HG03064 (cell line): ENCODE data around the gene ALKBH3.

Experiments
- ATAC-seq: cut with Tn5 transposase; IDR thresholded peaks from one replicate; pipeline ENCODE4 v1.9.1; 2021; ENCODE audit warnings: low read depth; ENCODE audit not compliant: unreplicated experiment

ALKBH3 gene

GRCh38 chr11:43880640-43881159 lies at the start of gene ALKBH3:
Gene ALKBH3 (plus strand): TSS chr11:43880831. CDS start chr11:43882653, 1,822 bp downstream.
- peak; percentile 98 for ATAC-seq

- ATAC-seq = no peak
These were observed 49.6 kb upstream of the ALKBH3 start for GRCh38 chr11:43830928-43831440.

- ATAC-seq = no peak
These were observed 48.1 kb upstream of the ALKBH3 start for GRCh38 chr11:43832536-43832935.

- no peak for ATAC-seq
These were observed 47.0 kb upstream of the ALKBH3 start for GRCh38 chr11:43833657-43834073.

- ATAC-seq = no peak
These were observed 46.3 kb upstream of the ALKBH3 start for GRCh38 chr11:43834286-43834685.

- ATAC-seq = no peak
These were observed 45.5 kb upstream of the ALKBH3 start for GRCh38 chr11:43835104-43835503.

GRCh38 chr11:43837879-43838278 lies 42.8 kb upstream of the ALKBH3 start:
- ATAC-seq = no peak

- ATAC-seq = no peak
These were observed 38.6 kb upstream of the ALKBH3 start for GRCh38 chr11:43842021-43842420.

- ATAC-seq = no peak
These were observed 34.8 kb upstream of the ALKBH3 start for GRCh38 chr11:43845816-43846215.

GRCh38 chr11:43852057-43852636 lies 28.5 kb upstream of the ALKBH3 start:
- no peak for ATAC-seq

GRCh38 chr11:43853781-43854180 lies 26.9 kb upstream of the ALKBH3 start:
- no peak for ATAC-seq

GRCh38 chr11:43856993-43857392 lies 23.6 kb upstream of the ALKBH3 start:
- no peak for ATAC-seq

- no peak for ATAC-seq
These were observed 19.5 kb upstream of the ALKBH3 start for GRCh38 chr11:43861141-43861540.

- ATAC-seq = no peak
These were observed 14.1 kb upstream of the ALKBH3 start for GRCh38 chr11:43866520-43866919.

GRCh38 chr11:43866969-43867368 lies 13.7 kb upstream of the ALKBH3 start:
- no peak for ATAC-seq

- ATAC-seq = peak; percentile 99
These were observed 11.6 kb upstream of the ALKBH3 start for GRCh38 chr11:43868852-43869567.

- no peak for ATAC-seq
These were observed 9.6 kb upstream of the ALKBH3 start for GRCh38 chr11:43871051-43871450.

- no peak for ATAC-seq
These were observed 7.6 kb upstream of the ALKBH3 start for GRCh38 chr11:43872995-43873394.

- no peak for ATAC-seq
These were observed 6.6 kb upstream of the ALKBH3 start for GRCh38 chr11:43874078-43874477.

GRCh38 chr11:43874738-43875137 lies 5.9 kb upstream of the ALKBH3 start:
- peak; percentile 61 for ATAC-seq

GRCh38 chr11:43879789-43880639 lies 617 bp upstream of the ALKBH3 start:
- ATAC-seq = no peak
